Esophagus muscularis mucosa (tissue), 4 donors: ENCODE measurements around the gene PDZD11.

Experiments
- EP300 ChIP-seq: sonication (generic); formaldehyde crosslinking; IDR thresholded peaks from one replicate; pipeline ENCODE4 v1.6.1; 2017; ENCODE audit warnings: antibody characterized with exemption
- POLR2A ChIP-seq: fragments of 450-650 bp; IDR thresholded peaks from one replicate; pipeline ENCODE4 v1.6.1; 2017; ENCODE audit warnings: antibody characterized with exemption, moderate library complexity, mild to moderate bottlenecking, low read depth
- POLR2AphosphoS5 ChIP-seq, 2 donors: sonication (generic); formaldehyde crosslinking; IDR thresholded peaks; one replicate each; pipeline ENCODE4 v1.6.1; 2017; ENCODE audit warnings: antibody characterized with exemption in 2 of 2
- TF ChIP-seq, protein P1 (sequence below), 3 experiments: fragments of 200-600 bp in 2 of 3; fragments of 450-650 bp in 1 of 3; sonication (generic) in 2 of 3; IDR thresholded peaks; one replicate each; pipeline ENCODE4 v1.5.1; 2017 to 2019; ENCODE audit warnings: antibody characterized with exemption in 3 of 3, mild to moderate bottlenecking in 2 of 3, moderate library complexity in 1 of 3

DNA sequence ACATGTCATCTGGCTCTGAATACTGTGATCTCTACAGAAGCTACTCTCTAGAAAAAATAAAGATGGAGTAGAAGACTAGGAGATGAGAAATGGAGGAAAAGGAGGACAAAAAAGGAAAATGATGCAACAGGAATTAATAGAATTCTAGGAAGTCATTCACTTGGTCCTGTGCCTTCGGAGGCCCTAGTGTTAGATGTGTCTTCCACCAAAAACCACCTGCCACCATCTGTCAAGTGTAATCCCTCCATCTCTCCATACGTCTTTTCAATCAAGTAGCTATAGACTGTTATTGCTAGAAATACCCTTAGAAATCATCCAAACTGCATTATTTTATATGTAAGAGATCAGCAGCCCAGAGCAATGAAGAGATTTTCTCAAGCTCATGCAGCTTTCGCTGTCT lies 10.6 kb downstream of the PDZD11 start:
- TF ChIP-seq POLR2A (no peak), EP300 (no peak), POLR2AphosphoS5 (IDR thresholded peaks at IDR 0.05) (no peak)
- TF ChIP-seq, protein P1, sequence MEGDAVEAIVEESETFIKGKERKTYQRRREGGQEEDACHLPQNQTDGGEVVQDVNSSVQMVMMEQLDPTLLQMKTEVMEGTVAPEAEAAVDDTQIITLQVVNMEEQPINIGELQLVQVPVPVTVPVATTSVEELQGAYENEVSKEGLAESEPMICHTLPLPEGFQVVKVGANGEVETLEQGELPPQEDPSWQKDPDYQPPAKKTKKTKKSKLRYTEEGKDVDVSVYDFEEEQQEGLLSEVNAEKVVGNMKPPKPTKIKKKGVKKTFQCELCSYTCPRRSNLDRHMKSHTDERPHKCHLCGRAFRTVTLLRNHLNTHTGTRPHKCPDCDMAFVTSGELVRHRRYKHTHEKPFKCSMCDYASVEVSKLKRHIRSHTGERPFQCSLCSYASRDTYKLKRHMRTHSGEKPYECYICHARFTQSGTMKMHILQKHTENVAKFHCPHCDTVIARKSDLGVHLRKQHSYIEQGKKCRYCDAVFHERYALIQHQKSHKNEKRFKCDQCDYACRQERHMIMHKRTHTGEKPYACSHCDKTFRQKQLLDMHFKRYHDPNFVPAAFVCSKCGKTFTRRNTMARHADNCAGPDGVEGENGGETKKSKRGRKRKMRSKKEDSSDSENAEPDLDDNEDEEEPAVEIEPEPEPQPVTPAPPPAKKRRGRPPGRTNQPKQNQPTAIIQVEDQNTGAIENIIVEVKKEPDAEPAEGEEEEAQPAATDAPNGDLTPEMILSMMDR (IDR thresholded peaks at IDR 0.05), result no peak
